ENCODE results near the gene MRPL33.
A peak's percentile ranks its signal among the peaks of the same experiment; 100 is the strongest.

The MRPL33 gene

DNA sequence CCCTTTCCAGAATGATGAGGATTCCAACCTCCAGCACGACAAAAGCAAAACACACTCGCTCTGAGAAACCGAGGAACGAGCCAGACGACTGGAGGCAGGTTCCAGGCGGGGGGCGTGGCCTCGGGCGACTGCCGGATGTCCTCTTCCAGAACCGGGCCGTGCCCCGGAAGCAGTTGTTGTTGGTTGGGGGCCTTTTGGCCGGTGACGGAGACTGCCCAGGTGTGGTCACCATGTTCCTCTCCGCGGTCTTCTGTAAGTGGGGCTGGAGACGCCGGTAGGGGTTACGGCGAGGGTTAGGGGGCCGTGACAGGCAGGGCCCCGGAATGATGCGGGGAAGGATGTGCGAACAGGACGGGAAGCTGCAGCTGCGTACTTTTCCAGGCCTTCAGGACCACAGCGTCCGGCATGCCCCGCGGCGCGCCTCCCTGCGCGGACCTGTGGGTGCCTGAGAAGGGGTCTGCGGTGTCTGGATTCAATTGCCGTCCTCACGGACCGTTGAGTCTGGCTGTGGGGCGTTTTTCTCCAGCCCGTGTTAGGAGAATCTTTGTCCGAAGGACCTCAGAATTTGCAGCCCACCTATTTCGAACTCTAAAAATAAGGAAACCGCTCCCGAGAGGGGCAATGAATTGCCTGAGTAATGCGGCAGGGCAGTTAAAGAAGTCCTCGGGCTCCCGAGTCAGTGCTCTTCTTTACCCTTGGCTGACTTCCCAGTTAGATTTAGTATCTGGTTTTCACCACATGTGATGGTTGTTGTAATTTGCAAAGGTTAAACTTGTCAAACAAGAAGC is at the start of gene MRPL33:
Gene MRPL33, plus strand, starts transcription at position 172 of the 788 bp plus-strand sequence. Its CDS starts 59 bp downstream, at position 231.
- TF ChIP-seq, protein P1, sequence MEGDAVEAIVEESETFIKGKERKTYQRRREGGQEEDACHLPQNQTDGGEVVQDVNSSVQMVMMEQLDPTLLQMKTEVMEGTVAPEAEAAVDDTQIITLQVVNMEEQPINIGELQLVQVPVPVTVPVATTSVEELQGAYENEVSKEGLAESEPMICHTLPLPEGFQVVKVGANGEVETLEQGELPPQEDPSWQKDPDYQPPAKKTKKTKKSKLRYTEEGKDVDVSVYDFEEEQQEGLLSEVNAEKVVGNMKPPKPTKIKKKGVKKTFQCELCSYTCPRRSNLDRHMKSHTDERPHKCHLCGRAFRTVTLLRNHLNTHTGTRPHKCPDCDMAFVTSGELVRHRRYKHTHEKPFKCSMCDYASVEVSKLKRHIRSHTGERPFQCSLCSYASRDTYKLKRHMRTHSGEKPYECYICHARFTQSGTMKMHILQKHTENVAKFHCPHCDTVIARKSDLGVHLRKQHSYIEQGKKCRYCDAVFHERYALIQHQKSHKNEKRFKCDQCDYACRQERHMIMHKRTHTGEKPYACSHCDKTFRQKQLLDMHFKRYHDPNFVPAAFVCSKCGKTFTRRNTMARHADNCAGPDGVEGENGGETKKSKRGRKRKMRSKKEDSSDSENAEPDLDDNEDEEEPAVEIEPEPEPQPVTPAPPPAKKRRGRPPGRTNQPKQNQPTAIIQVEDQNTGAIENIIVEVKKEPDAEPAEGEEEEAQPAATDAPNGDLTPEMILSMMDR (IDR thresholded peaks at IDR 0.05; ENCODE audit: borderline replicate concordance, insufficient read depth, low read depth, low read length) = no peak
- H3K4me3 ChIP-seq (ENCODE audit: low read depth, low read length) = peak within 1 kb of the TSS; percentile 81

DNA sequence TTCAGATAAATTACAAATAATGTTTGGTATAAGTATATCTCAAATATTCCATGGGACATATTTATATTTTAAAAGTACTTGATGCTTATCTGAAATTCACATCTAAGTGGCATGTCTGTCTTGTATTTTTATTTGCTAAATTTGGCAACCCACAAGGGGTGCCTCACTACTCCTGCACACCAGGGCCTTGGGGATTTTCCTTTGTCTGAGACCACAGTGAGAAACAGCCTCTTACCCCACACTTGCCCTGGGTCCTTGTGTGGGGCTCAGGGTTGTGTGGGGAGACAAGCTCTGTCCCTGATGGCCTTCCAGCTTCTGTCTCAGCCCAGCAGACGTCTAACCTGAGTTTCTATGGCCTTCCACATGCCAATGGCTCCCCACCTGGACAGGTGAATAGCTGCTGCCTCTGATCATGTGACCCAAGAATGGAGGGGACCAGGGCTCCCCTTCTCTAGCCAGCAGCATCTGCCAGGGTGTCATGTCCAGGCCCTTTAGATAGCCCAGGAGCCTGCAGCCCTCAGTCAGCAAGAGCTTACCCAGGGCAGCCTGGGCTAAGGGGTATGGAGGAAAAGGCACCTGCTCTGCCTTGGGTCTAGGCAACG is 49.5 kb upstream of the MRPL33 start:
- TF ChIP-seq, protein P1 (IDR thresholded peaks at IDR 0.05; ENCODE audit: borderline replicate concordance, insufficient read depth, low read depth, low read length) = no peak

DNA sequence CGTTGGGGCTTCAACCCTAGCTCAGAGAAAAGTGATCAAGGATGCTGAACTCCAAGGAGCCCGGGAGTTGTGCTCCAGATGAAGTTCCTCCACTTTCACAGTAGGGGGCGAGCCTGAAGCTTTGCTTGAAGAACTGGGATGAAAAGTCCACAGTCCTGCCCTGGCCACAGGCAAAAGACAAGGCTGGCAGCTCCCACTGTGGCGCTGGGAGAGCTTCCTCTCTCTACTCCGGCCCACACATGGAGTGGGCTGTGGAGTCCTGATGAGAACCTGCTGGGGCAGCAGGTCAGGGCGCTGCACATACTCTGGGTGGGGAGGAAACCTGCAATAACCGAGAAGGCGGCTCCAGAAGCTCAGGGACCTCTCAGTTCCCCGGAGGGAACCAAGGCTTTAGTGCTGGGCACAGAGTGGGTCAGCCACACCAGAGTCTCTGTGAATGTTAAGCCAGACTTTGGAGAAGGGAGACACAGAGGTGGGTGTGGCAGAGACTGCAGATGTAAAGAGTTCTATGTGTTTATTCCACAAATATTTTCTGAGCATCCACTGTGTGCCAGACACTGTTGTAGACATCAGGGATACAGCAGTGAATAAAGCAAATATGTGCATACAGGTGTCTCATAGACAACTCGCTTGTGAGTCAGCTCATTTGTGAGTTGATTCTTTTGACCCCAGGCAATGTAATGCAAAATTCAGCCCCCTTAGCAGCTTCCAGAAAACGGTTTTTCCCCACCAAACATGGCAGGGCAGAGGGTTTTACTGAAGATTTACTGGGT is 48.0 kb upstream of the MRPL33 start:
- TF ChIP-seq, protein P1 (IDR thresholded peaks at IDR 0.05; ENCODE audit: borderline replicate concordance, insufficient read depth, low read depth, low read length) = peak; percentile 84
- no peak overlapping the region for H3K4me3 ChIP-seq (ENCODE audit: low read depth, low read length)

More for the DNA sequence above, 49.5 kb upstream of the MRPL33 start:
- no peak overlapping the region for H3K4me3 ChIP-seq (ENCODE audit: low read depth, low read length)

DNA sequence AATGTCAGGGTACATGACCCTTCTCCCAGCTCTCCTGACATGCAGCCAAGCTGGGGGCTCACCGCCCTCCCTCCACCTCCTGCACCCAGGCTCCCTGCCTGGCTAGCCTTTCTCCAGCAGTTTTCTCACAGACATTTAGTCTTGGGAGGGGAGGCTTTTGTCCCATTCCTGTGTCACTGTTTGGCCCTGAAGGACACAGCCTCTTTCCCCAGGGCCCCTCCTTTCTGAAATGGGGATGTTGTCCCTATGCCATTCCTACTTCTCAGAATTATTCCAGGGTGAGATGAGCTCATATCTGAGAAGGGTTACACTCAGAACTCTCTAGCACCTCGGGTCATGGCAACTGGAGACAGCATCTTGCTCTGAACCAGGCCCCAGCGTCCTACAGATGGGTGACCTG is 47.3 kb upstream of the MRPL33 start:
- no peak overlapping the region for H3K4me3 ChIP-seq (ENCODE audit: low read depth, low read length)
- TF ChIP-seq, protein P1 (IDR thresholded peaks at IDR 0.05; ENCODE audit: borderline replicate concordance, insufficient read depth, low read depth, low read length) = no peak

DNA sequence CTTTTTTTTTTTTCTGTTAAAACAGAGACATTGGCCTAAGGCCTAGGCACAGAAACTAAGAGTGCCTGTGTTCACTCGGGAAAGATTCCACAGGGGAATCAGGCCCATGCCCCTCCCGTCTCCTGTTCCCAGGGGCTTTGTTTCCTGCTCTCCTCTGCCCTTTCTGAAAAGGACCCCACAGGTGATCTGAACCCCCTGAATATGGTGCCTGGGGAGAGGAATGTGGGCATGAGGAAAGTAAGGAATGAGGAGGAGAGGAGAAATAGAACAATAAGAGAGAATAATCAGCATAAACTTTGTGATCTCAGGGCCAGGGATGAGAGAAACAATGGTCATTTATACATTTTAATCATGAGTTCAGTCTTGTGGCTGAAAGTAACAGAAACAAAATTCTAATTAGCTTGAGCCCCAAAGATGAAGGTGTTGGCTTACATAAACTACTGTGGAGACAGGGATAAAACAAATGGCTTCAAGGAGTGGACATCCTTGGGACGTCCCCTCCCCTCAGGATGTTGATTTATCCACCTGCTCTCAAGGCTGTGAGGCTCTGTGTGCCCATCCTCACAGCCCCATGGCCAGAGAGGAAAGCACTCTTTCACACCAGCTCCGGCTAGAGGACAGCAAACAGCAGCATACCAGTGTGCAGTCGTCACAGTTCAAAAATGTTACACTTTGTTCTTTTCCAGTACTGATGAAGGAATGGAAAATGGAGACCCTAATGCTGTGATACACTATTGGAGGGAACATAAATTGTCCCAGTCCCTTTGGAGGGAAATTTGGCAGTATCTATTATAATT is 46.4 kb upstream of the MRPL33 start:
- TF ChIP-seq, protein P1 (IDR thresholded peaks at IDR 0.05; ENCODE audit: borderline replicate concordance, insufficient read depth, low read depth, low read length) = no peak
- no peak overlapping the region for H3K4me3 ChIP-seq (ENCODE audit: low read depth, low read length)

DNA sequence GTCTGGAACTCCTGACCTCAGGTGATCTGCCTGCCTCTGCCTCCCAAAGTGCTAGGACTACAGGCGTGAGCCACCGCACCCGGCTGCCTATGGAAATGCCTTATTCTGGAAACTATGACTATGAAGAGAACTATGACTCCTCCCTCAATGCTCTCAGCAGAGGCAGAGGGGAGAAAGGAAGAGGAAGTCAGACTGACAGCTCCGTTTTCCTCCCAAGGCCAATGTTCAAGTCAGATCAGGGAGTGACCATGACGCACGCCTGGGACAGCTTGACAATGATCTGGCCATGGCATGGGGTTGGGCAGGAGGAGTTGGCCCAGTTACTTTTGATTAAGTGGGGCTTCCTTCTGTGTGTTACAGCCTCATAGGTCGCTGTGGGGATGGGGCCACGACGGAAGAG is 44.3 kb upstream of the MRPL33 start:
- TF ChIP-seq, protein P1 (IDR thresholded peaks at IDR 0.05; ENCODE audit: borderline replicate concordance, insufficient read depth, low read depth, low read length) = no peak
- H3K4me3 ChIP-seq (ENCODE audit: low read depth, low read length) = no peak overlapping the region

All from GM12875 (cell line).